GM12878 (cell line): ENCODE data around the gene TSPAN16. TPM values are rescaled to one million over a fixed set of nuclear protein-coding genes. Genes with fewer than 3 reads are reported as not detected.

ENCODE experiments used
- ATAC-seq: fragments of 200-7000 bp; cut with Tn5 transposase; 3 replicates; pipeline ENCODE4 v1.9.1; 2020; ENCODE audit warnings: mild to moderate bottlenecking, moderate library complexity
- BruUV-seq: library from RNA; stranded (reverse); fragments of 400-500 nt; replicated peaks from 2 replicates; lab custom pipeline; 2021; lab: Mats Ljungman, UMichigan
- CTCF ChIA-PET: fragments of 300-600 bp; sonication (Branson Sonifier 250); formaldehyde crosslinking; extraction: SDS; loops from one replicate; lab custom pipeline; 2021; ENCODE audit warnings: inconsistent platforms; lab: Yijun Ruan, JAX
- POLR2A ChIA-PET: fragments of 350-600 bp; formaldehyde crosslinking; extraction: SDS; loops from one replicate; lab custom pipeline; 2021; ENCODE audit warnings: inconsistent platforms; lab: Charles Lee
- RAD21 ChIA-PET: fragments of 300-600 bp; sonication (Branson Sonifier 250); formaldehyde crosslinking; loops from one replicate; lab custom pipeline; 2023; ENCODE audit warnings: antibody characterized with exemption; ENCODE audit not compliant: unreplicated experiment; lab: Charles Lee
- SMC1A ChIA-PET: fragments of 300-600 bp; sonication (Branson Sonifier 250); formaldehyde crosslinking; loops from one replicate; lab custom pipeline; 2023; ENCODE audit not compliant: unreplicated experiment, uncharacterized antibody; lab: Charles Lee
- DNase-seq: peaks from one replicate; pipeline ENCODE4 v3.0.0-alpha.2; 2011; ENCODE audit warnings: low read depth, low spot score
- FAIRE-seq: peaks from 3 replicates; lab custom pipeline; 2011; peaks lifted over from hg19 to GRCh38; lab: Jason Lieb, UNC
- H2AFZ ChIP-seq: 2 replicates; pipeline ENCODE4 v1.6.0; 2011; ENCODE audit warnings: low read depth, low read length, control low read depth; ENCODE audit not compliant: control insufficient read depth
- H3K27ac ChIP-seq: 2 replicates; pipeline ENCODE4 v1.5.1; 2011; ENCODE audit warnings: control low read depth; ENCODE audit not compliant: control insufficient read depth, insufficient read depth
- H3K27me3 ChIP-seq, 2 experiments: replicated peaks in 1 of 2; 2 replicates each; pipeline versions ENCODE4 v1.6.0 to v1.6.1; 2011; ENCODE audit warnings: low read length in 1 of 2; ENCODE audit not compliant: control insufficient read depth in 2 of 2, insufficient read depth in 2 of 2
- H3K36me3 ChIP-seq, 2 experiments: 2 replicates each; pipeline ENCODE4 v1.5.1; 2011; ENCODE audit warnings: low read length in 1 of 2; ENCODE audit not compliant: control insufficient read depth in 2 of 2, insufficient read depth in 2 of 2
- H3K4me1 ChIP-seq: 2 replicates; pipeline ENCODE4 v1.6.1; 2011; ENCODE audit warnings: mild to moderate bottlenecking, low read length, moderate library complexity, mixed read lengths; ENCODE audit not compliant: control insufficient read depth, insufficient read depth
- H3K4me2 ChIP-seq: 2 replicates; pipeline ENCODE4 v1.6.0; 2011; ENCODE audit warnings: control low read depth; ENCODE audit not compliant: control insufficient read depth, insufficient read depth
- H3K4me3 ChIP-seq: fragments of 200-600 bp; sonication (generic); 2 replicates; pipeline ENCODE4 v1.5.1; 2016
- H3K79me2 ChIP-seq: 2 replicates; pipeline ENCODE4 v1.6.0; 2011; ENCODE audit warnings: low read length; ENCODE audit not compliant: control insufficient read depth, insufficient read depth
- H3K9ac ChIP-seq: 2 replicates; pipeline ENCODE4 v1.8.0; 2011; ENCODE audit warnings: low read length, control low read depth, mixed read lengths; ENCODE audit not compliant: control insufficient read depth, insufficient read depth
- H3K9me3 ChIP-seq: replicated peaks from 3 replicates; pipeline ENCODE4 v1.5.1; 2011; ENCODE audit warnings: mild to moderate bottlenecking, low read length; ENCODE audit not compliant: control insufficient read depth, insufficient read depth
- H4K20me1 ChIP-seq: 2 replicates; pipeline ENCODE4 v1.6.0; 2011; ENCODE audit not compliant: control insufficient read depth, insufficient read depth
- BACH1 ChIP-seq: fragments of 450-650 bp; IDR thresholded peaks from 2 replicates; pipeline ENCODE4 v1.6.1; 2017; ENCODE audit warnings: mild to moderate bottlenecking, borderline replicate concordance
- BMI1 ChIP-seq: fragments of 450-650 bp; IDR thresholded peaks from 2 replicates; pipeline ENCODE4 v1.6.1; 2016; ENCODE audit warnings: mild to moderate bottlenecking, moderate library complexity, borderline replicate concordance
- CREB1 ChIP-seq: IDR thresholded peaks from 2 replicates; pipeline ENCODE4 v1.6.1; 2012; ENCODE audit warnings: low read depth, mild to moderate bottlenecking, inconsistent platforms
- CREM ChIP-seq: IDR thresholded peaks from 2 replicates; pipeline ENCODE4 v1.6.1; 2014; ENCODE audit warnings: antibody characterized with exemption, low read depth
- DPF2 ChIP-seq: fragments of 450-650 bp; IDR thresholded peaks from 2 replicates; pipeline ENCODE4 v1.6.1; 2017; ENCODE audit warnings: mild to moderate bottlenecking
- EP300 ChIP-seq, 2 experiments: fragments of 150-350 bp in 1 of 2; IDR thresholded peaks; 2 replicates each; pipeline ENCODE4 v1.6.1; 2011 to 2012; ENCODE audit warnings: low read depth in 2 of 2, low read length in 2 of 2, borderline replicate concordance in 1 of 2, improper control_type of control experiment in 1 of 2, inconsistent platforms in 1 of 2; ENCODE audit not compliant: control insufficient read depth in 1 of 2
- ESRRA ChIP-seq: IDR thresholded peaks from 2 replicates; pipeline ENCODE4 v1.6.1; 2012; ENCODE audit warnings: mild to moderate bottlenecking, low read length, improper control_type of control experiment
- FOXM1 ChIP-seq: IDR thresholded peaks from 2 replicates; pipeline ENCODE4 v1.6.1; 2012; ENCODE audit warnings: low read depth, mild to moderate bottlenecking, inconsistent platforms, low read length, moderate library complexity
- KAT2A ChIP-seq: conservative IDR thresholded peaks from 2 replicates; pipeline ENCODE4 v1.6.1; 2011; ENCODE audit warnings: low read depth, low read length; ENCODE audit not compliant: control insufficient read depth
- RFX5 ChIP-seq: IDR thresholded peaks from 2 replicates; pipeline ENCODE4 v1.6.1; 2011; ENCODE audit warnings: low read depth, low read length, improper control_type of control experiment
- TCF7 ChIP-seq: IDR thresholded peaks from 2 replicates; pipeline ENCODE4 v1.6.1; 2014; ENCODE audit warnings: antibody characterized with exemption, borderline replicate concordance
- ZNF24 ChIP-seq: fragments of 450-650 bp; IDR thresholded peaks from 2 replicates; pipeline ENCODE4 v1.6.1; 2017; ENCODE audit warnings: antibody characterized with exemption, mild to moderate bottlenecking
- WGBS: methylation state at CpG from one replicate; pipeline ENCODE4 v1.1.6; 2016; ENCODE audit warnings: low lambda C conversion rate; ENCODE audit not compliant: insufficient replicate concordance, insufficient coverage; ENCODE audit errors: missing lambda C conversion rate; 5-methylcytosine and 5-hydroxymethylcytosine counted together
- in situ Hi-C: fragments of 300-500 bp; cut with MboI; formaldehyde crosslinking; loops from 9 replicates; pipeline ENCODE4 v1.14.3; 2018; ENCODE audit warnings: mixed read lengths
- intact Hi-C: fragments of 100-400 bp; cut with micrococcal nuclease; formaldehyde crosslinking; loops from one replicate; pipeline ENCODE4 v1.14.2; 2022; ENCODE audit not compliant: unreplicated experiment
- polyA plus RNA-seq, 11 experiments: library from polyadenylated mRNA; depleted of rRNA in 4 of 11; unstranded in 6 of 11; stranded (reverse) in 5 of 11; fragments of >200 nt; fragmentation: Nextera tagmentation in 4 of 11; fragmentation: Illumina TruSeq in 1 of 11; extraction: Ambion mirVana in 4 of 11; extraction: Trizol in 1 of 11; gene quantifications; 1 replicate in 1 of 11; 2 replicates in 10 of 11; pipeline versions ENCODE4 v1.2.1 to v1.2.3, GENCODE V29; 2011 to 2016; ENCODE audit warnings: inconsistent platforms in 2 of 11, missing spikeins in 2 of 11, low read depth in 1 of 11
- total RNA-seq, 4 experiments: library from RNA; depleted of rRNA in 3 of 4; stranded (reverse); fragments of >200 nt in 3 of 4; fragmentation: Illumina TruSeq in 1 of 4; extraction: Trizol in 1 of 4; gene quantifications; 2 replicates each; pipeline versions ENCODE4 v1.2.1 to v1.2.3, GENCODE V29; 2013 to 2021
- TF ChIP-seq, protein P1 (sequence below): IDR thresholded peaks from 2 replicates; pipeline ENCODE4 v1.6.1; 2011; ENCODE audit warnings: borderline replicate concordance, low read depth, mild to moderate bottlenecking, moderate library complexity, mixed read lengths, low read length; ENCODE audit not compliant: insufficient read depth; ENCODE audit errors: extremely low read length

The TSPAN16 gene
- total and polyA plus RNA-seq, 10 of the 15 experiments (the other 5 are each of a cell fraction or from before 2014, with no cell fraction given) = not detected

DNA sequence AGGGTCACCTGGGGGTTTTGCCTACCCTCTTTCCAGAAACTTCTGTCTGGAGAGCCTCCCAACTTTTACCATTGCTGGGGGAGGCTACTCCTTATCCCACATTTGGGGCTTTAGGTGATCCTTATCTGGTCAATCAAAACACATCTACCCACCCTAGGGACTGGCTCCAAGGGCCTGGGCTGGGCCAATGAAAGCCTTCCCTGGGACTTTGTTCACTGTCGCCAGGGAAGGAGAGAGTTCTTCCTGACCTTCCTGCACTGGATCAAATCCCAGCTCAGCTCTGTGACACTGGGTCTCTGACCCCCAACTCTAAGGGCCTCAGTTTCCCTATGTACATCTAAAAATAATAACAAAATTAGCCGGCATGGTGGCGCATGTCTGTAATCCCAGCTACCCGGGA lies 44.7 kb upstream of the TSPAN16 start:
- ChIA-PET POLR2A (no interaction called here), CTCF (no interaction called here), RAD21 (no interaction called here), SMC1A (no interaction called here)
- Histone ChIP-seq H3K27me3 (no peaks in the 10 kb centered on the region), H3K27ac (no peak overlapping the region), H3K79me2 (no peaks in the 10 kb centered on the region), H3K4me1 (no peaks in the 10 kb centered on the region), H2AFZ (no peak overlapping the region), H3K4me3 (no peak overlapping the region), H3K9ac (no peak overlapping the region), H3K4me2 (no peak overlapping the region), H3K36me3 (peaks cover 0 to 2% of the 10 kb centered on the region in 2 experiments; a peak in 2 of 4 replicates), H3K9me3 (no peaks in the 10 kb centered on the region), H4K20me1 (no peaks in the 10 kb centered on the region; the same call in 1 of the 2 replicates)
- no peak for ATAC-seq
- no peak for DNase-seq
- intact Hi-C loops = no loop called here
- no peak for FAIRE-seq
- BruUV-seq = no TSS peak
- in situ Hi-C loops = no loop called here
- WGBS = 73% methylated on average over 4 of the region's 4 CpGs
- TF ChIP-seq CREM = no peak
- no peak for TF ChIP-seq EP300 (IDR thresholded peaks at IDR 0.05; ENCODE audit: borderline replicate concordance in 1 of 2, control insufficient read depth in 1 of 2, low read depth in 2 of 2, low read length in 2 of 2)
- 0 out of 2 replicates have a peak, but pooled peaks have one; percentile 17 for TF ChIP-seq CREB1
- no peak for TF ChIP-seq TCF7
- TF ChIP-seq KAT2A = no peak
- TF ChIP-seq FOXM1 = no peak
- TF ChIP-seq BMI1 = no peak
- TF ChIP-seq ZNF24 = no peak
- no peak for TF ChIP-seq BACH1
- TF ChIP-seq, protein P1, sequence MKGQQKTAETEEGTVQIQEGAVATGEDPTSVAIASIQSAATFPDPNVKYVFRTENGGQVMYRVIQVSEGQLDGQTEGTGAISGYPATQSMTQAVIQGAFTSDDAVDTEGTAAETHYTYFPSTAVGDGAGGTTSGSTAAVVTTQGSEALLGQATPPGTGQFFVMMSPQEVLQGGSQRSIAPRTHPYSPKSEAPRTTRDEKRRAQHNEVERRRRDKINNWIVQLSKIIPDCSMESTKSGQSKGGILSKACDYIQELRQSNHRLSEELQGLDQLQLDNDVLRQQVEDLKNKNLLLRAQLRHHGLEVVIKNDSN = no peak
- no peak for TF ChIP-seq ESRRA
- peak; percentile 76 for TF ChIP-seq RFX5
- no peak for TF ChIP-seq DPF2
